ENCODE measurements around the gene CHURC1.

CHURC1 gene

GRCh38 chr14:64914237-64915028 is at the start of gene CHURC1:
Gene CHURC1, plus strand, starts transcription at chr14:64914455. Its CDS starts 41 bp downstream, at chr14:64914496.
- peak; percentile 97 for DNase-seq
- Histone ChIP-seq H3K27ac (peak within 1 kb of the TSS; percentile 96), H3K36me3 (replicated peaks) (peaks cover 2% of the 10 kb centered on the region), H3K4me3 (ENCODE audit: low read depth, low read length) (peak within 1 kb of the TSS; percentile 99), H3K27me3 (replicated peaks) (no peaks in the 10 kb centered on the region)
- in situ Hi-C loops (cut with HindIII; ENCODE audit: low pct_ligation_motif_present, low sequenced_read_pairs): no loop called here
- TF ChIP-seq CTCF (IDR thresholded peaks at IDR 0.05; ENCODE audit: low read depth, low read length, missing control alignments): no peak

GRCh38 chr14:64865109-64865508 is 49.1 kb upstream of the CHURC1 start:
- Histone ChIP-seq H3K27ac (no peak overlapping the region), H3K27me3 (replicated peaks) (peaks cover under 1% of the 10 kb centered on the region), H3K36me3 (replicated peaks) (no peaks in the 10 kb centered on the region), H3K4me3 (ENCODE audit: low read depth, low read length) (no peak overlapping the region)
- DNase-seq: no peak
- TF ChIP-seq CTCF (IDR thresholded peaks at IDR 0.05; ENCODE audit: low read depth, low read length, missing control alignments): no peak
- in situ Hi-C loops (cut with HindIII; ENCODE audit: low pct_ligation_motif_present, low sequenced_read_pairs): no loop called here

- no peaks in the 10 kb centered on the region for H3K27me3 ChIP-seq (replicated peaks)
- H3K27ac ChIP-seq: no peak overlapping the region
- H3K36me3 ChIP-seq (replicated peaks): no peaks in the 10 kb centered on the region
- DNase-seq: no peak
- in situ Hi-C loops (cut with HindIII; ENCODE audit: low pct_ligation_motif_present, low sequenced_read_pairs): no loop called here
- no peak for TF ChIP-seq CTCF (IDR thresholded peaks at IDR 0.05; ENCODE audit: low read depth, low read length, missing control alignments)
- H3K4me3 ChIP-seq (ENCODE audit: low read depth, low read length): no peak overlapping the region
Observed at GRCh38 chr14:64865992-64866391, 48.3 kb upstream of the CHURC1 start.

- Histone ChIP-seq H3K36me3 (replicated peaks) (no peaks in the 10 kb centered on the region), H3K4me3 (ENCODE audit: low read depth, low read length) (no peak overlapping the region), H3K27me3 (replicated peaks) (peaks cover 3% of the 10 kb centered on the region), H3K27ac (no peak overlapping the region)
- TF ChIP-seq CTCF (IDR thresholded peaks at IDR 0.05; ENCODE audit: low read depth, low read length, missing control alignments): no peak
- DNase-seq: no peak
- in situ Hi-C loops (cut with HindIII; ENCODE audit: low pct_ligation_motif_present, low sequenced_read_pairs): no loop called here
Observed at GRCh38 chr14:64867182-64867581, 47.1 kb upstream of the CHURC1 start.

- peaks cover 3% of the 10 kb centered on the region for H3K27me3 ChIP-seq (replicated peaks)
- H3K36me3 ChIP-seq (replicated peaks): no peaks in the 10 kb centered on the region
- DNase-seq: no peak
- in situ Hi-C loops (cut with HindIII; ENCODE audit: low pct_ligation_motif_present, low sequenced_read_pairs): no loop called here
- no peak for TF ChIP-seq CTCF (IDR thresholded peaks at IDR 0.05; ENCODE audit: low read depth, low read length, missing control alignments)
- no peak overlapping the region for H3K4me3 ChIP-seq (ENCODE audit: low read depth, low read length)
- H3K27ac ChIP-seq: no peak overlapping the region
Observed at GRCh38 chr14:64868379-64868778, 45.9 kb upstream of the CHURC1 start.

- no peak overlapping the region for H3K27ac ChIP-seq
- H3K36me3 ChIP-seq (replicated peaks): no peaks in the 10 kb centered on the region
- DNase-seq: no peak
- peaks cover 3% of the 10 kb centered on the region for H3K27me3 ChIP-seq (replicated peaks)
- no peak overlapping the region for H3K4me3 ChIP-seq (ENCODE audit: low read depth, low read length)
- TF ChIP-seq CTCF (IDR thresholded peaks at IDR 0.05; ENCODE audit: low read depth, low read length, missing control alignments): no peak
- in situ Hi-C loops (cut with HindIII; ENCODE audit: low pct_ligation_motif_present, low sequenced_read_pairs): no loop called here
Observed at GRCh38 chr14:64868841-64869240, 45.4 kb upstream of the CHURC1 start.

Data from brain microvascular endothelial cell (primary cell).